T-cell (primary cell): ENCODE measurements around the gene ACTL10. TPM values are rescaled to one million over a fixed set of nuclear protein-coding genes. Genes with fewer than 3 reads are reported as not detected.
A peak's percentile ranks its signal among the peaks of the same experiment; 100 is the strongest.

Experiments
- ATAC-seq, 4 experiments: fragments of 200-7000 bp in 3 of 4; fragments of 150-1000 bp in 1 of 4; cut with Tn5 transposase; replicated peaks in 1 of 4; 1 replicate in 3 of 4; 2 replicates in 1 of 4; pipeline ENCODE4 v1.10.0; 2021; ENCODE audit warnings: moderate library complexity in 3 of 4, mild to moderate bottlenecking in 2 of 4, moderate number of reproducible peaks in 1 of 4
- CTCF ChIA-PET, 2 donors: fragments of 300-600 bp; sonication (Branson Sonifier 250); formaldehyde crosslinking; loops; one replicate each; lab custom pipeline; 2022; ENCODE audit warnings: antibody characterized with exemption in 2 of 2; lab: Charles Lee
- POLR2A ChIA-PET, 2 donors: fragments of 300-600 bp; sonication (Branson Sonifier 250); formaldehyde crosslinking; loops; one replicate each; lab custom pipeline; 2022; ENCODE audit warnings: antibody characterized with exemption in 2 of 2; lab: Charles Lee
- DNase-seq, 35 experiments: peaks; one replicate each; pipeline versions ENCODE4 v3.0.0 to v3.0.0-alpha.2; 2013 to 2023
- H3K27ac ChIP-seq: one replicate; pipeline ENCODE4 v1.5.1; 2013; ENCODE audit warnings: low read length
- H3K27me3 ChIP-seq, 2 experiments: replicated peaks in 1 of 2; 1 replicate in 1 of 2; 2 replicates in 1 of 2; pipeline versions ENCODE4 v1.6.1 to v1.7.0; 2013; ENCODE audit warnings: low read length in 1 of 2, mixed read lengths in 1 of 2; ENCODE audit not compliant: control insufficient read depth in 2 of 2, insufficient read depth in 2 of 2; ENCODE audit errors: extremely low read depth in 1 of 2
- H3K36me3 ChIP-seq, 2 donors: 1 replicate in 1 of 2; 2 replicates in 1 of 2; pipeline versions ENCODE4 v1.6.1 to v1.7.0; 2013; ENCODE audit warnings: low read length in 1 of 2; ENCODE audit not compliant: control insufficient read depth in 2 of 2, insufficient read depth in 1 of 2; ENCODE audit errors: extremely low read depth in 1 of 2
- H3K4me1 ChIP-seq, 2 experiments: 1 replicate in 1 of 2; 2 replicates in 1 of 2; pipeline versions ENCODE4 v1.6.1 to v1.7.0; 2013; ENCODE audit warnings: low read length in 2 of 2, mixed read lengths in 1 of 2; ENCODE audit not compliant: insufficient read depth in 2 of 2, control insufficient read depth in 1 of 2; ENCODE audit errors: extremely low read depth in 1 of 2
- H3K4me3 ChIP-seq, 2 donors: 1 replicate in 1 of 2; 2 replicates in 1 of 2; pipeline versions ENCODE4 v1.5.1 to v1.7.0; 2013; ENCODE audit warnings: mild to moderate bottlenecking in 2 of 2, low read length in 1 of 2, moderate library complexity in 1 of 2; ENCODE audit not compliant: control insufficient read depth in 1 of 2; ENCODE audit errors: extremely low read depth in 1 of 2
- H3K9me3 ChIP-seq: 2 replicates; pipeline ENCODE4 v1.7.0; 2013
- H3K27ac Mint-ChIP-seq, 2 donors: one replicate each; pipeline ENCODE4 v1.8.0; 2020 to 2021; ENCODE audit warnings: mild to moderate bottlenecking in 2 of 2, mixed read lengths in 2 of 2
- H3K27me3 Mint-ChIP-seq, 2 donors: one replicate each; pipeline ENCODE4 v1.8.0; 2021 to 2022; ENCODE audit warnings: mixed read lengths in 2 of 2
- H3K36me3 Mint-ChIP-seq: one replicate; pipeline ENCODE4 v1.8.0; 2021; ENCODE audit warnings: mixed read lengths
- H3K4me1 Mint-ChIP-seq, 3 donors: one replicate each; pipeline ENCODE4 v1.8.0; 2020 to 2022; ENCODE audit warnings: mixed read lengths in 3 of 3, mild to moderate bottlenecking in 1 of 3
- H3K4me3 Mint-ChIP-seq, 3 donors: one replicate each; pipeline ENCODE4 v1.8.0; 2020 to 2022; ENCODE audit warnings: mild to moderate bottlenecking in 3 of 3, mixed read lengths in 3 of 3, moderate library complexity in 3 of 3
- H3K9me3 Mint-ChIP-seq, 3 donors: one replicate each; pipeline ENCODE4 v1.8.0; 2020 to 2022; ENCODE audit warnings: mixed read lengths in 3 of 3
- WGBS: methylation state at CpG from one replicate; pipeline ENCODE4 v1.1.5; 2013; ENCODE audit warnings: missing lambda C conversion rate; ENCODE audit not compliant: insufficient coverage; 5-methylcytosine and 5-hydroxymethylcytosine counted together
- total RNA-seq, 35 experiments: library from RNA in 6 of 35; stranded (reverse) in 6 of 35; fragments of 120-200 nt in 1 of 35; gene quantifications; one replicate each; pipeline versions ENCODE4 v1.2.1 to v1.2.4 and lab custom pipeline; 2013 to 2026

Gene ACTL10
- total RNA-seq, 5 donors from 2014 or later (not counting 1 experiment from before 2014, with no cell fraction given) = 1.1 to 7.9 (median 6.1) TPM

- POLR2A ChIA-PET = no interaction called here
- Mint-ChIP-seq H3K36me3 (no peaks in the 10 kb centered on the region), H3K9me3 (no peaks in the 10 kb centered on the region), H3K27ac (peak overlapping the region in 1 of 2 donors; percentile 70), H3K4me1 (peaks cover 36 to 56% (median 50%) of the 10 kb centered on the region in 3 donors), H3K4me3 (no peak overlapping the region), H3K27me3 (no peaks in the 10 kb centered on the region)
- DNase-seq (no peak), ATAC-seq (no peak)
- 55% methylated on average over 7 of the region's 9 CpGs for WGBS
- Histone ChIP-seq H3K27me3 (no peaks in the 10 kb centered on the region), H3K36me3 (no peaks in the 10 kb centered on the region), H3K4me1 (peaks cover 28 to 51% of the 10 kb centered on the region in 2 experiments), H3K9me3 (no peaks in the 10 kb centered on the region), H3K27ac (no peak overlapping the region), H3K4me3 (no peak overlapping the region)
- CTCF ChIA-PET = no interaction called here
Observed at GRCh38 chr20:33681728-33682353, 15.1 kb downstream of the ACTL10 start.

GRCh38 chr20:33684533-33685327, 18.0 kb downstream of the ACTL10 start:
- no peak for DNase-seq
- Mint-ChIP-seq H3K4me1 (peaks cover 26 to 53% (median 49%) of the 10 kb centered on the region in 3 donors), H3K9me3 (no peaks in the 10 kb centered on the region), H3K27me3 (no peaks in the 10 kb centered on the region), H3K36me3 (no peaks in the 10 kb centered on the region), H3K4me3 (peak overlapping the region; percentile 52 to 76 (median 64)), H3K27ac (peak overlapping the region; percentile 39)
- CTCF ChIA-PET = no interaction called here
- Histone ChIP-seq H3K27me3 (no peaks in the 10 kb centered on the region), H3K4me1 (peaks cover 29 to 37% of the 10 kb centered on the region in 2 experiments), H3K36me3 (no peaks in the 10 kb centered on the region), H3K9me3 (no peaks in the 10 kb centered on the region), H3K4me3 (no peak overlapping the region), H3K27ac (no peak overlapping the region)
- 67% methylated on average over 5 of the region's 10 CpGs for WGBS
- ATAC-seq = no peak
- POLR2A ChIA-PET = no interaction called here

GRCh38 chr20:33685328-33686099, 18.8 kb downstream of the ACTL10 start:
- ATAC-seq = peak; percentile 11 to 34 (median 12)
- Histone ChIP-seq H3K9me3 (no peaks in the 10 kb centered on the region), H3K4me1 (peaks cover 29 to 36% of the 10 kb centered on the region in 2 experiments), H3K4me3 (peak overlapping the region; percentile 7 to 32), H3K27me3 (no peaks in the 10 kb centered on the region), H3K27ac (no peak overlapping the region), H3K36me3 (no peaks in the 10 kb centered on the region)
- peak in 6 of 35 experiments; percentile 15 to 48 (median 20) for DNase-seq
- H3K4me1 Mint-ChIP-seq = peaks cover 30 to 57% (median 49%) of the 10 kb centered on the region in 3 donors
- H3K4me3 Mint-ChIP-seq = peak overlapping the region; percentile 52 to 76 (median 64)
- H3K9me3 Mint-ChIP-seq = no peaks in the 10 kb centered on the region
- WGBS = 1% methylated on average over 53 of the region's 53 CpGs
- no peaks in the 10 kb centered on the region for H3K36me3 Mint-ChIP-seq
- peak overlapping the region; percentile 31 to 48 for H3K27ac Mint-ChIP-seq
- ChIA-PET CTCF (no interaction called here), POLR2A (no interaction called here)
- H3K27me3 Mint-ChIP-seq = no peaks in the 10 kb centered on the region

- peak within 1 kb of the TSS; percentile 81 to 88 for H3K27ac Mint-ChIP-seq
- Histone ChIP-seq H3K4me3 (peak within 1 kb of the TSS; percentile 32 to 44), H3K36me3 (no peaks in the 10 kb centered on the region), H3K27ac (peak within 1 kb of the TSS; percentile 59), H3K9me3 (no peaks in the 10 kb centered on the region), H3K27me3 (no peaks in the 10 kb centered on the region), H3K4me1 (peaks cover 27 to 42% of the 10 kb centered on the region in 2 experiments)
- DNase-seq (peak; percentile 78 to 96 (median 88)), ATAC-seq (peak; percentile 91 to 95 (median 93))
- CTCF ChIA-PET = interaction anchor here in 1 of 2 donors (1.0 kb wide), 1 partner anchor 46 kb away, joined by 3 read pairs; the partner anchor contains the start of gene ZNF341
- H3K4me3 Mint-ChIP-seq = peak within 1 kb of the TSS; percentile 72 to 79 (median 75)
- peaks cover 30 to 52% (median 49%) of the 10 kb centered on the region in 3 donors for H3K4me1 Mint-ChIP-seq
- no peaks in the 10 kb centered on the region for H3K36me3 Mint-ChIP-seq
- 4% methylated on average over 92 of the region's 101 CpGs for WGBS
- no peaks in the 10 kb centered on the region for H3K9me3 Mint-ChIP-seq
- H3K27me3 Mint-ChIP-seq = no peaks in the 10 kb centered on the region
- POLR2A ChIA-PET = no interaction called here
Observed at GRCh38 chr20:33686100-33686983, 19.6 kb downstream of the ACTL10 start, which contains the start of gene E2F1. Gene E2F1 (minus strand): TSS chr20:33686385. CDS start chr20:33686264, 121 bp downstream.

GRCh38 chr20:33686984-33687366, 20.2 kb downstream of the ACTL10 start:
- Mint-ChIP-seq H3K27me3 (no peaks in the 10 kb centered on the region), H3K27ac (peak overlapping the region; percentile 81 to 88)
- POLR2A ChIA-PET = no interaction called here

More at GRCh38 chr20:33686984-33687366, 20.2 kb downstream of the ACTL10 start:
- Mint-ChIP-seq H3K36me3 (no peaks in the 10 kb centered on the region), H3K9me3 (no peaks in the 10 kb centered on the region), H3K4me3 (peak overlapping the region; percentile 72 to 79 (median 75)), H3K4me1 (peaks cover 26 to 50% (median 47%) of the 10 kb centered on the region in 3 donors)
- peak overlapping the region in 1 of 2 donors; percentile 44 for H3K4me3 ChIP-seq
- ATAC-seq (no peak), DNase-seq (no peak)
- WGBS = 81% methylated on average over 8 of the region's 14 CpGs
- no peaks in the 10 kb centered on the region for H3K9me3 ChIP-seq
- CTCF ChIA-PET = interaction anchor here in 1 of 2 donors (1.0 kb wide), 1 partner anchor 45 kb away, joined by 3 read pairs; the partner anchor contains the start of gene ZNF341
- peak overlapping the region; percentile 59 for H3K27ac ChIP-seq
- no peaks in the 10 kb centered on the region for H3K36me3 ChIP-seq
- H3K4me1 ChIP-seq = peaks cover 24 to 40% of the 10 kb centered on the region in 2 experiments
- H3K27me3 ChIP-seq = no peaks in the 10 kb centered on the region
